Measurements from ENCODE around the gene PRKCG. TPM values are rescaled to one million over a fixed set of nuclear protein-coding genes. Genes with fewer than 3 reads are reported as not detected.

PRKCG gene
- total RNA-seq, 1 experiment from 2014 or later = 2.8 TPM

DNA sequence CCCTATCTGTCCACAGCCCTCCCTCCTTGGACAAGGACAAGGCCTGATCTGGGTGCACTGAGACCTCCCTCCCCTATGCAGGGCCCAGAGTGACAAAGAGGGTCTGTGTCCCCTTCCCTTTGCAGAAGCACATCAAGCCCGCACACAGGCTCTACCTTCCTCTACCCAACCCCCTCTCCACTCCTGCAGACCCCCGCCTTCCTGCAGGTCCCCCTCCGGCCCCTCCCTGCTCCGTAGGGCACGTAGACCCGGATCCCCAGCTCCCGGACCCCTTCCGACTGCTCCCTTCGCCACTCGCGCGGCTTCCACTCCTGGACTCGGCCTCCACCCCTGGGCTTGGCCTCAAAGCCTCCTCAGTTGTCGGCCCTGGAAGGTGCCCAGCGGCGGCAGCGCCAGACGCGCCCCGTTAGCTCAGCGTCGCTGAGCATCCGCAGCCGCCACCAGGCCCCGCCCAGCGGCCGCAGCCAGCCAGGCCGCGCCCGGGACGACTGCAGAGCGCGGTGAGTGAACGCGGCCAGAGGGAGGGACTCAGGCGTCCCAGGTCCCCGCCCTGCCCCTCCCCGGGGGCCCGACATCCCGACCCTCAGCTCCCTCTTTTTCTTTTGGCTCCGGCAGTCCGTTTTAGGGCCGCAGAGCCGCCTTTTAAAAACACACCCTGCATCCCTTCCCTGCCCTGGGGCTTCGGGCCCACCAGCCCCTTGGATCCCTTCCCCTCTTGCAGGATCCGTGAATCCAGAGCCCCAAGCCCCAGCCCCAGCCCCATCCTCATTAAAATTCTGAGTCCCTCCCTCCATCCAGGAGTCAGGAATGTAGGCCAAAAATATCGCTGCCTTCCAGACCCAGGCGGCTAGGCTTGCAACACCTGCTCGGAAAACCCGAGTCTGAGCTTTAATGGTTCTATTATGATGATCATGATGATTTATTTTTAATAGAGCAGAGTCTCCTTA, 15.8 kb upstream of the PRKCG start (continued):
- TF ChIP-seq EZH2 (IDR thresholded peaks at IDR 0.05) (no peak), ELF1 (IDR thresholded peaks at IDR 0.05; ENCODE audit: borderline replicate concordance, low read depth) (no peak), RAD21 (IDR thresholded peaks at IDR 0.05; ENCODE audit: low read depth) (no peak), CBX3 (IDR thresholded peaks at IDR 0.05; ENCODE audit: low read depth) (no peak), FOSL1 (IDR thresholded peaks at IDR 0.05; ENCODE audit: low read depth) (no peak)
- TF ChIP-seq, protein P1, sequence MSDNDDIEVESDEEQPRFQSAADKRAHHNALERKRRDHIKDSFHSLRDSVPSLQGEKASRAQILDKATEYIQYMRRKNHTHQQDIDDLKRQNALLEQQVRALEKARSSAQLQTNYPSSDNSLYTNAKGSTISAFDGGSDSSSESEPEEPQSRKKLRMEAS (IDR thresholded peaks at IDR 0.05) = peak; percentile 30; the same call in 1 of the 2 replicates

DNA sequence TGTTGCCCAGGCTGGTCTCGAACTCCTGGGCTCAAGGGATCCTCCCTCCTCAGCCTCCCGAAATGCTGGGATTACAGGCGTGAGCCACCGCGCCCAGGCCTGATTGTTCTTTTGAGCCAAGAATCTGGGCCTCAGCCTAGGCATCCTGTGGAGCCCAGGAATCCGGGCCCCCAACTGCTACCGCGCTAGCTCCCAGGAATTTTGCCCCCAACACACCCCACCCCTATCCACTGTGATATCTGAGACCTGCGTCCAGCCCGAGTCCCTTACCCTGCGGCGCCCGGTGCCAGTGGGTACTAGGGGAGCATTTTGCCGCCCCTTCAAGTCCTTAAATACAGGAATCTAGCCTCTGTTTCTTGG, 15.2 kb upstream of the PRKCG start:
- no peak overlapping the region for H2AFZ ChIP-seq (ENCODE audit: low read depth, low read length, poor library complexity, severe bottlenecking)
- RAD21 ChIA-PET (ENCODE audit: low non-redundant PET in 1 of 2, low total read pairs in 2 of 2, uncharacterized antibody in 2 of 2, unreplicated experiment in 2 of 2) = interaction anchor here in 1 of 2 experiments (0.6 kb wide), 1 partner anchor 164 kb away, joined by 3 read pairs; no protein-coding TSS in a partner anchor

More for the DNA sequence above, 15.2 kb upstream of the PRKCG start:
- Histone ChIP-seq H3K9me3 (ENCODE audit: control insufficient read depth in 1 of 2, insufficient read depth in 1 of 2, low read depth in 1 of 2, low read length in 2 of 2) (no peaks in the 10 kb centered on the region), H3K27me3 (ENCODE audit: insufficient read depth, low read length) (no peaks in the 10 kb centered on the region), H4K20me1 (ENCODE audit: insufficient read depth) (no peaks in the 10 kb centered on the region), H3K4me3 (replicated peaks in 1 of 2; ENCODE audit: low read depth in 1 of 2, low read length in 2 of 2) (peak overlapping the region; percentile 75 to 78), H3K9me2 (ENCODE audit: insufficient read depth) (no peaks in the 10 kb centered on the region), H3K79me2 (ENCODE audit: insufficient read depth, low read length) (peaks cover 30% of the 10 kb centered on the region), H3K9ac (ENCODE audit: low read length) (peak overlapping the region; percentile 95), H3K27ac (ENCODE audit: low read depth, low read length) (peak overlapping the region; percentile 77), H3K4me2 (ENCODE audit: low read length) (peak overlapping the region; percentile 99), H3K4me1 (ENCODE audit: control insufficient read depth in 1 of 2, insufficient read depth in 2 of 2, low read length in 2 of 2) (peaks cover 18 to 47% of the 10 kb centered on the region in 2 experiments), H3K36me3 (ENCODE audit: control insufficient read depth in 1 of 2, insufficient read depth in 2 of 2, low read length in 2 of 2) (peaks cover 4 to 5% of the 10 kb centered on the region in 2 experiments; a peak in 2 of 4 replicates)
- ATAC-seq (no peak), DNase-seq (ENCODE audit: low read depth, low spot score) (no peak)
- BruUV-seq (replicated peaks) = TSS peak; percentile 24
- ChIA-PET CTCF (interaction anchor here (0.8 to 3.8 kb wide), 5 partner anchors 10 to 157 kb away, joined by 3 to 21 read pairs (median 6); no protein-coding TSS in a partner anchor), POLR2A (interaction anchor here (0.8 to 3.1 kb wide), 16 partner anchors 8 to 1758 kb away, joined by 3 to 17 read pairs (median 5); partner anchors contain the start of genes CNOT3, MBOAT7 and ZNF784)
- intact Hi-C loops (cut with micrococcal nuclease) = loop anchor here (5.0 kb wide), 1 partner anchor 115 kb away; no protein-coding TSS in a partner anchor
- TF ChIP-seq CEBPB (IDR thresholded peaks at IDR 0.05; ENCODE audit: low read depth) (no peak), EZH2 (IDR thresholded peaks at IDR 0.05) (no peak), YY1 (IDR thresholded peaks at IDR 0.05; ENCODE audit: extremely low read depth, insufficient replicate concordance, low read depth, low read length) (no peak), SP1 (IDR thresholded peaks at IDR 0.05; ENCODE audit: low read depth) (no peak; the same call in 1 of the 2 replicates), EGR1 (IDR thresholded peaks at IDR 0.05; ENCODE audit: low read depth) (no peak), POLR2AphosphoS5 (IDR thresholded peaks at IDR 0.05; ENCODE audit: low read depth, low read length) (no peak), JUND (IDR thresholded peaks at IDR 0.05) (no peak), TCF7L2 (IDR thresholded peaks at IDR 0.05; ENCODE audit: borderline replicate concordance, extremely low read depth, insufficient read depth, insufficient read length) (no peak), POLR2A (IDR thresholded peaks at IDR 0.05; ENCODE audit: borderline replicate concordance, extremely low read depth, insufficient read depth, insufficient read length) (no peak), SRF (IDR thresholded peaks at IDR 0.05; ENCODE audit: low read depth) (no peak), ZFX (IDR thresholded peaks at IDR 0.05) (no peak), CBX3 (IDR thresholded peaks at IDR 0.05; ENCODE audit: low read depth) (no peak)
- TF ChIP-seq, protein P1 (IDR thresholded peaks at IDR 0.05) = no peak
- TF ChIP-seq, protein P2, sequence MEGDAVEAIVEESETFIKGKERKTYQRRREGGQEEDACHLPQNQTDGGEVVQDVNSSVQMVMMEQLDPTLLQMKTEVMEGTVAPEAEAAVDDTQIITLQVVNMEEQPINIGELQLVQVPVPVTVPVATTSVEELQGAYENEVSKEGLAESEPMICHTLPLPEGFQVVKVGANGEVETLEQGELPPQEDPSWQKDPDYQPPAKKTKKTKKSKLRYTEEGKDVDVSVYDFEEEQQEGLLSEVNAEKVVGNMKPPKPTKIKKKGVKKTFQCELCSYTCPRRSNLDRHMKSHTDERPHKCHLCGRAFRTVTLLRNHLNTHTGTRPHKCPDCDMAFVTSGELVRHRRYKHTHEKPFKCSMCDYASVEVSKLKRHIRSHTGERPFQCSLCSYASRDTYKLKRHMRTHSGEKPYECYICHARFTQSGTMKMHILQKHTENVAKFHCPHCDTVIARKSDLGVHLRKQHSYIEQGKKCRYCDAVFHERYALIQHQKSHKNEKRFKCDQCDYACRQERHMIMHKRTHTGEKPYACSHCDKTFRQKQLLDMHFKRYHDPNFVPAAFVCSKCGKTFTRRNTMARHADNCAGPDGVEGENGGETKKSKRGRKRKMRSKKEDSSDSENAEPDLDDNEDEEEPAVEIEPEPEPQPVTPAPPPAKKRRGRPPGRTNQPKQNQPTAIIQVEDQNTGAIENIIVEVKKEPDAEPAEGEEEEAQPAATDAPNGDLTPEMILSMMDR (IDR thresholded peaks at IDR 0.05 in 2 of 3, conservative IDR thresholded peaks at IDR 0.05 in 1 of 3; ENCODE audit: borderline replicate concordance in 1 of 3, insufficient read depth in 1 of 3, low read depth in 2 of 3, low read length in 2 of 3) = no peak
- TF ChIP-seq, protein P3, sequence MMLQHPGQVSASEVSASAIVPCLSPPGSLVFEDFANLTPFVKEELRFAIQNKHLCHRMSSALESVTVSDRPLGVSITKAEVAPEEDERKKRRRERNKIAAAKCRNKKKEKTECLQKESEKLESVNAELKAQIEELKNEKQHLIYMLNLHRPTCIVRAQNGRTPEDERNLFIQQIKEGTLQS (IDR thresholded peaks at IDR 0.05) = no peak
